Keratinocyte (primary cell): ENCODE data around the gene CLRN2. TPM values are rescaled to one million over a fixed set of nuclear protein-coding genes. Genes with fewer than 3 reads are reported as not detected.

ENCODE experiments used
- DNase-seq: peaks from one replicate; pipeline ENCODE4 v3.0.0-alpha.2; 2011; ENCODE audit warnings: low read depth, missing footprints, low spot score
- FAIRE-seq: peaks from 2 replicates; lab custom pipeline; 2011; peaks lifted over from hg19 to GRCh38; lab: Jason Lieb, UNC
- H2AFZ ChIP-seq: 2 replicates; pipeline ENCODE4 v1.6.0; 2012; ENCODE audit warnings: low read length, control low read depth, inconsistent platforms; ENCODE audit not compliant: control insufficient read depth
- H3K27ac ChIP-seq: 2 replicates; pipeline ENCODE4 v1.5.1; 2011; ENCODE audit warnings: low read length; ENCODE audit not compliant: control insufficient read depth, insufficient read depth
- H3K27me3 ChIP-seq: 3 replicates; pipeline ENCODE4 v1.6.0; 2011; ENCODE audit warnings: low read length; ENCODE audit not compliant: control insufficient read depth, insufficient read depth; ENCODE audit errors: extremely low read depth
- H3K36me3 ChIP-seq, 2 experiments: 2 replicates in 1 of 2; 3 replicates in 1 of 2; pipeline ENCODE4 v1.5.1; 2011; ENCODE audit warnings: low read length in 2 of 2, mild to moderate bottlenecking in 1 of 2; ENCODE audit not compliant: control insufficient read depth in 2 of 2, insufficient read depth in 2 of 2; ENCODE audit errors: extremely low read depth in 1 of 2
- H3K4me1 ChIP-seq: 3 replicates; pipeline ENCODE4 v1.5.1; 2011; ENCODE audit warnings: low read length; ENCODE audit not compliant: control insufficient read depth, insufficient read depth; ENCODE audit errors: extremely low read depth
- H3K4me2 ChIP-seq: 3 replicates; pipeline ENCODE4 v1.6.0; 2011; ENCODE audit warnings: low read depth, low read length; ENCODE audit not compliant: control insufficient read depth, insufficient read depth; ENCODE audit errors: extremely low read depth
- H3K4me3 ChIP-seq, 3 experiments: fragments of 200-600 bp in 1 of 3; sonication (generic) in 1 of 3; 2 replicates in 2 of 3; 3 replicates in 1 of 3; pipeline ENCODE4 v1.5.1; 2011 to 2016; ENCODE audit warnings: low read length in 3 of 3, mild to moderate bottlenecking in 3 of 3, control low read depth in 2 of 3, inconsistent platforms in 1 of 3, low read depth in 1 of 3, mixed read lengths in 1 of 3, mixed run types in 1 of 3, moderate library complexity in 1 of 3; ENCODE audit not compliant: control insufficient read depth in 2 of 3, insufficient read depth in 2 of 3; ENCODE audit errors: extremely low read depth in 1 of 3
- H3K79me2 ChIP-seq: 2 replicates; pipeline ENCODE4 v1.6.0; 2012; ENCODE audit warnings: low read length; ENCODE audit not compliant: control insufficient read depth, insufficient read depth
- H3K9ac ChIP-seq: 3 replicates; pipeline ENCODE4 v1.6.0; 2011; ENCODE audit warnings: low read length; ENCODE audit not compliant: control insufficient read depth, insufficient read depth; ENCODE audit errors: extremely low read depth
- H3K9me1 ChIP-seq: 3 replicates; pipeline ENCODE4 v1.6.0; 2011; ENCODE audit warnings: low read length; ENCODE audit not compliant: control insufficient read depth, insufficient read depth; ENCODE audit errors: extremely low read depth
- H3K9me3 ChIP-seq: 2 replicates; pipeline ENCODE4 v1.5.1; 2012; ENCODE audit warnings: low read depth, low read length; ENCODE audit not compliant: control insufficient read depth
- H4K20me1 ChIP-seq: 3 replicates; pipeline ENCODE4 v1.6.0; 2011; ENCODE audit warnings: low read length; ENCODE audit not compliant: control insufficient read depth, insufficient read depth; ENCODE audit errors: extremely low read depth
- CTCF ChIP-seq, 3 experiments: IDR thresholded peaks in 1 of 3; conservative IDR thresholded peaks in 1 of 3; optimal IDR thresholded peaks in 1 of 3; 2 replicates in 2 of 3; 3 replicates in 1 of 3; pipeline versions ENCODE3 to v1.5.1; 2011; ENCODE audit warnings: low read length in 3 of 3, mild to moderate bottlenecking in 3 of 3, moderate library complexity in 2 of 3, control low read depth in 1 of 3, inconsistent platforms in 1 of 3; ENCODE audit not compliant: insufficient read depth in 2 of 3; ENCODE audit errors: extremely low read depth in 1 of 3
- EZH2 ChIP-seq: IDR thresholded peaks from one replicate; pipeline ENCODE4 v1.6.1; 2012; ENCODE audit warnings: inconsistent platforms, mild to moderate bottlenecking, low read length, moderate library complexity
- dilution Hi-C: fragments of 300-500 bp; cut with MboI; formaldehyde crosslinking; loops from one replicate; pipeline ENCODE4 v1.7.0; 2020; ENCODE audit warnings: low sequenced_read_pairs; ENCODE audit not compliant: extremely low pct_ligation_motif_present
- polyA plus RNA-seq, 5 experiments: library from polyadenylated mRNA; depleted of rRNA in 3 of 5; stranded (reverse) in 3 of 5; stranded (forward) in 1 of 5; unstranded in 1 of 5; fragments of >200 nt; gene quantifications; 1 replicate in 1 of 5; 2 replicates in 3 of 5; 3 replicates in 1 of 5; pipeline versions ENCODE4 v1.2.1 to v1.2.3, GENCODE V29; 2011 to 2012; ENCODE audit warnings: missing spikeins in 2 of 5, low read depth in 1 of 5, low replicate concordance in 1 of 5

CLRN2 gene
- polyA plus RNA-seq, 1 donor (not counting 4 experiments of a cell fraction or from before 2014, with no cell fraction given): not detected

- no peak for DNase-seq
- Histone ChIP-seq H3K9ac (no peak overlapping the region), H2AFZ (no peak overlapping the region), H4K20me1 (no peaks in the 10 kb centered on the region), H3K9me3 (no peaks in the 10 kb centered on the region), H3K27me3 (no peaks in the 10 kb centered on the region), H3K4me1 (no peaks in the 10 kb centered on the region), H3K4me3 (no peak overlapping the region), H3K36me3 (peaks cover 3 to 6% of the 10 kb centered on the region in 2 experiments), H3K79me2 (no peaks in the 10 kb centered on the region), H3K4me2 (no peak overlapping the region), H3K27ac (no peak overlapping the region), H3K9me1 (no peaks in the 10 kb centered on the region)
- no peak for FAIRE-seq
- no peak for TF ChIP-seq CTCF (optimal IDR thresholded peaks at IDR 0.05 in 1 of 3, IDR thresholded peaks at IDR 0.05 in 1 of 3, conservative IDR thresholded peaks at IDR 0.05 in 1 of 3; ENCODE audit: extremely low read depth in 1 of 3, insufficient read depth in 2 of 3, low read length in 3 of 3)
- TF ChIP-seq EZH2: no peak
- dilution Hi-C loops: no loop called here
Observed at GRCh38 chr4:17482716-17483115, 32.2 kb upstream of the CLRN2 start.

GRCh38 chr4:17489123-17489522 lies 25.8 kb upstream of the CLRN2 start:
- Histone ChIP-seq H3K4me3 (no peak overlapping the region), H3K79me2 (peaks cover 9% of the 10 kb centered on the region), H3K27ac (no peak overlapping the region), H4K20me1 (no peaks in the 10 kb centered on the region), H3K36me3 (peaks cover 18 to 45% of the 10 kb centered on the region in 2 experiments), H2AFZ (no peak overlapping the region), H3K9ac (no peak overlapping the region), H3K9me3 (no peaks in the 10 kb centered on the region), H3K4me2 (no peak overlapping the region), H3K9me1 (no peaks in the 10 kb centered on the region), H3K27me3 (no peaks in the 10 kb centered on the region), H3K4me1 (peaks cover 5% of the 10 kb centered on the region)
- DNase-seq: no peak
- no peak for TF ChIP-seq EZH2
- no peak for TF ChIP-seq CTCF (optimal IDR thresholded peaks at IDR 0.05 in 1 of 3, IDR thresholded peaks at IDR 0.05 in 1 of 3, conservative IDR thresholded peaks at IDR 0.05 in 1 of 3; ENCODE audit: extremely low read depth in 1 of 3, insufficient read depth in 2 of 3, low read length in 3 of 3)
- dilution Hi-C loops: no loop called here
- FAIRE-seq: no peak
